ENCODE results near the gene C8G. TPM values are rescaled to one million over a fixed set of nuclear protein-coding genes. Genes with fewer than 3 reads are reported as not detected.

The C8G gene
- total RNA-seq, 1 donor from 2014 or later = 0.98 TPM

DNA sequence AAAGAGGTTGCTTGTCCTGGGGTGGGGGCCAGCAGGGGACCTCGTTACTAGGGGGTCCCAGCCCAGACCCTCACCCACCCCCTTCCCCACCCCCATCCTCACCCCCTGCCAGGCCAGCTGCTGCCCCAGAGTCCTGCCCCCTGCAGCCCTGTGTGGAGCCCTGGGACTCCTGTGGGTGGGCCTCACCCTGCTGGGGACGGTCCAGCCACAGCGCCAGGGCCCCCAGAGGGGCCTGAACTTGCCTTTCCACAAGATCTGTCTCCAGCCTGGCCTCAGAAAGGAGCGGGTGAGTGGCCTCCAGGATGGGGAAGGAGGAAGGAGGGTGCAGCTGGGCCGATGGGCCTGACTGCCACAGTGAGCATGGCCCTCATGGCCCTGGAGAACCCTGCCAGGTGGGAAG lies 24.7 kb downstream of the C8G start:
- no peak for DNase-seq (ENCODE audit: low read depth, low spot score)
- H3K4me3 Mint-ChIP-seq = no peak overlapping the region
- no peak overlapping the region for H3K27ac Mint-ChIP-seq (ENCODE audit: unreplicated experiment)
- H3K9me3 Mint-ChIP-seq = no peaks in the 10 kb centered on the region
- H3K4me1 Mint-ChIP-seq = peaks cover 11% of the 10 kb centered on the region
- no peaks in the 10 kb centered on the region for H3K36me3 Mint-ChIP-seq (ENCODE audit: low read depth)
- TF ChIP-seq, protein P1, sequence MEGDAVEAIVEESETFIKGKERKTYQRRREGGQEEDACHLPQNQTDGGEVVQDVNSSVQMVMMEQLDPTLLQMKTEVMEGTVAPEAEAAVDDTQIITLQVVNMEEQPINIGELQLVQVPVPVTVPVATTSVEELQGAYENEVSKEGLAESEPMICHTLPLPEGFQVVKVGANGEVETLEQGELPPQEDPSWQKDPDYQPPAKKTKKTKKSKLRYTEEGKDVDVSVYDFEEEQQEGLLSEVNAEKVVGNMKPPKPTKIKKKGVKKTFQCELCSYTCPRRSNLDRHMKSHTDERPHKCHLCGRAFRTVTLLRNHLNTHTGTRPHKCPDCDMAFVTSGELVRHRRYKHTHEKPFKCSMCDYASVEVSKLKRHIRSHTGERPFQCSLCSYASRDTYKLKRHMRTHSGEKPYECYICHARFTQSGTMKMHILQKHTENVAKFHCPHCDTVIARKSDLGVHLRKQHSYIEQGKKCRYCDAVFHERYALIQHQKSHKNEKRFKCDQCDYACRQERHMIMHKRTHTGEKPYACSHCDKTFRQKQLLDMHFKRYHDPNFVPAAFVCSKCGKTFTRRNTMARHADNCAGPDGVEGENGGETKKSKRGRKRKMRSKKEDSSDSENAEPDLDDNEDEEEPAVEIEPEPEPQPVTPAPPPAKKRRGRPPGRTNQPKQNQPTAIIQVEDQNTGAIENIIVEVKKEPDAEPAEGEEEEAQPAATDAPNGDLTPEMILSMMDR (conservative IDR thresholded peaks at IDR 0.05) = no peak
- no peaks in the 10 kb centered on the region for H3K27me3 Mint-ChIP-seq (ENCODE audit: low read depth)

DNA sequence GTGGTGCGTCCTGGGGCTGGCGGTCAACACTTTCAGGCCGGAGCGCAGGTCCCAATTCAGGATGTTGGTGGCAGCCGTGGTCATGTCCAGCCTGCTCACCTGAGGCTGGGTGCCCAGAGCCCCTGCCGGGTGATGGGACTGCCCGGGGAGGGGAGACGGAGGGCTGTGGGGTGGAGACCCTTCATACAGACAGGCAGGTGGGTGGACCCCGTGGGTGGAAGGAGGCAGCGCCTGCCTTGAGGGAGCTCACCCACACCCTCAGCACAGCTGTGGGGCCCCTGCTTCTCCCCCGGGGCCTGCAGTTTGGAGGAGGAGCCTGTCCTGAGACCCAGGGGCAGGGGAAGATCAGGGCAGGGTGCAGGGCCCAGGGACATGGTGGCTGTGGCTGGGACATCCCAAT lies 25.3 kb downstream of the C8G start:
- no peaks in the 10 kb centered on the region for H3K9me3 Mint-ChIP-seq
- TF ChIP-seq, protein P1 (conservative IDR thresholded peaks at IDR 0.05) = no peak
- no peaks in the 10 kb centered on the region for H3K36me3 Mint-ChIP-seq (ENCODE audit: low read depth)
- no peak overlapping the region for H3K4me3 Mint-ChIP-seq
- no peak overlapping the region for H3K27ac Mint-ChIP-seq (ENCODE audit: unreplicated experiment)
- H3K27me3 Mint-ChIP-seq (ENCODE audit: low read depth) = no peaks in the 10 kb centered on the region
- DNase-seq (ENCODE audit: low read depth, low spot score) = no peak
- H3K4me1 Mint-ChIP-seq = peaks cover 11% of the 10 kb centered on the region

DNA sequence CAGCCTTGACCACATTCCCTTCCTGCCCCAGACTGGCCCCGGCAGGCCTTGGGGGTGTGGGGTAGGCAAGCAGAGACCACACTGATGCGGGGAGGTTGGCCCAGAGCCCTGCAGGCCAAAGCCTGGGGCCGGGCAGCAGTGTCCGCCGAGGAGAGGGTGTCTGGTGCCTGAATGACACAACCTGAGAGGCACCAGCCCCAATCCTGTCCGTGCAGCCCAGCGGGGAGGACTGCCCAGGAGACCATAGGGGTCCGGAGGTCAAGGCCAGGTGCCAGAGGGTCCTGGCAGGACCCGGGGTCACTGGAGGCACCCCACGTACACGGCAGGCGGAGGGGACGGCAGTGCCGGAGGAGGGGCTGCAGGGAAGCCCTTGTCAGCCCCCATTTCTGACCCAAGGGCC lies 26.7 kb downstream of the C8G start:
- Mint-ChIP-seq H3K27ac (ENCODE audit: unreplicated experiment) (no peak overlapping the region), H3K9me3 (no peaks in the 10 kb centered on the region), H3K4me1 (no peaks in the 10 kb centered on the region), H3K27me3 (ENCODE audit: low read depth) (no peaks in the 10 kb centered on the region), H3K36me3 (ENCODE audit: low read depth) (no peaks in the 10 kb centered on the region), H3K4me3 (no peak overlapping the region)
- TF ChIP-seq, protein P1 (conservative IDR thresholded peaks at IDR 0.05) = no peak
- DNase-seq (ENCODE audit: low read depth, low spot score) = no peak

DNA sequence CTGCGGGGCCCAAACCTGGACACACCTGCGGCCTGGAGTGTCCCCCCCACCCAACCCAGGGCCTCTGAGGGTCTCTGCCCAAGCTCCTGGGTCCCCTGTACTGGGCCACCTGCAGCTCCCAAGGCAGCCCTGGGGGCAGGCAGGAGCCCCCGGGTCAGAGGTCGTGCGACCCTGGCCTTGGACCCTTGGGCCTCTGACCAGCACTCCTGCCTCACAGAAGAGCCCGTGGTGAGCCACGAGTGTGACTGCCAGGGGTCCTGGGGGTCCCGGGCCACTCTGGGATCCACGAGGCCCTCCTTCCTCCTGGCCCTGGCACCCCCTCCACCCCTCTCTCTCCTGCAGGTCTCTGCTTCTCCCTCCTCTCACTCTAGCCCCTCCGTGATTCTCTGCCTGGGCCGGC lies 27.3 kb downstream of the C8G start:
- Mint-ChIP-seq H3K27ac (ENCODE audit: unreplicated experiment) (no peak overlapping the region), H3K4me3 (no peak overlapping the region), H3K36me3 (ENCODE audit: low read depth) (no peaks in the 10 kb centered on the region), H3K9me3 (no peaks in the 10 kb centered on the region), H3K27me3 (ENCODE audit: low read depth) (peaks cover 3% of the 10 kb centered on the region), H3K4me1 (no peaks in the 10 kb centered on the region)
- TF ChIP-seq, protein P1 (conservative IDR thresholded peaks at IDR 0.05) = no peak
- DNase-seq (ENCODE audit: low read depth, low spot score) = no peak

DNA sequence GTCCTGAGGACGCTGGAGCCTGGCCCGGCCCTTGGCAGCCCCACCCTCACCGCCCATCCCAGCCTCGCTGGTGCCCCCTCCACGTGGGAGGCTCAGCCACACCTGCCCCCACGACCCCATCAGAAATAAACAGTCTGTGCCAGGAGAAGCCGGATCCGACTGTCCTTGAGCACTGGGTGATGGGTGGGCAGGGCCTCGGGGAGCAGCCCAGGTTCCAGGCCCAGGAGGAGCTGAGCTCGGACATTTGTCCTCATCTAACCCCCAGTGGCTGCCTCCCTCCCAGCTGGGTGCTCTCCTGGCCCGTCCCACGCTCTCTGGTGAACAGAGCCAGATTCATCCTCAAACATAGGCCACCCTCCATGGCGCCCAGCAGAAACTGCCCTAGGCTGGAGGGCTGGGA lies 27.7 kb downstream of the C8G start:
- TF ChIP-seq, protein P1 (conservative IDR thresholded peaks at IDR 0.05) = no peak
- no peak for DNase-seq (ENCODE audit: low read depth, low spot score)
- H3K9me3 Mint-ChIP-seq = no peaks in the 10 kb centered on the region
- H3K4me1 Mint-ChIP-seq = no peaks in the 10 kb centered on the region
- no peak overlapping the region for H3K4me3 Mint-ChIP-seq
- H3K27me3 Mint-ChIP-seq (ENCODE audit: low read depth) = peaks cover 7% of the 10 kb centered on the region
- no peak overlapping the region for H3K27ac Mint-ChIP-seq (ENCODE audit: unreplicated experiment)
- H3K36me3 Mint-ChIP-seq (ENCODE audit: low read depth) = no peaks in the 10 kb centered on the region
